Psoas muscle (tissue), 8 donors: ENCODE data around the gene WWOX. TPM values are rescaled to one million over a fixed set of nuclear protein-coding genes. Genes with fewer than 3 reads are reported as not detected.
A peak's percentile ranks its signal among the peaks of the same experiment; 100 is the strongest.

Source experiments
- ATAC-seq, 4 donors: fragments of 200-7000 bp; cut with Tn5 transposase; one replicate each; pipeline ENCODE4 v1.9.1; 2020; ENCODE audit warnings: moderate library complexity in 3 of 4, mild to moderate bottlenecking in 2 of 4
- DNase-seq, 2 donors: peaks; one replicate each; pipeline ENCODE4 v3.0.0-alpha.2; 2020
- H3K27ac ChIP-seq: fragments of 200-600 bp; one replicate; pipeline ENCODE4 v1.8.0; 2022
- H3K27me3 ChIP-seq, 3 donors: fragments of 200-600 bp in 1 of 3; one replicate each; pipeline versions ENCODE4 v1.6.1 to v1.8.0; 2013 to 2022; ENCODE audit warnings: low read length in 2 of 3, mild to moderate bottlenecking in 2 of 3, moderate library complexity in 1 of 3; ENCODE audit not compliant: insufficient read depth in 3 of 3
- H3K36me3 ChIP-seq, 2 donors: fragments of 200-600 bp in 1 of 2; one replicate each; pipeline versions ENCODE4 v1.6.1 to v1.8.0; 2013 to 2022; ENCODE audit warnings: low read depth in 1 of 2, mild to moderate bottlenecking in 1 of 2, moderate library complexity in 1 of 2; ENCODE audit not compliant: insufficient read depth in 1 of 2
- H3K4me1 ChIP-seq: fragments of 200-600 bp; one replicate; pipeline ENCODE4 v1.8.0; 2022
- H3K4me3 ChIP-seq: fragments of 200-600 bp; one replicate; pipeline ENCODE4 v1.8.0; 2022; ENCODE audit warnings: mild to moderate bottlenecking
- H3K9me3 ChIP-seq: fragments of 200-600 bp; one replicate; pipeline ENCODE4 v1.8.0; 2022
- CTCF ChIP-seq: fragments of 200-600 bp; IDR thresholded peaks from one replicate; pipeline ENCODE4 v1.8.0; 2022; ENCODE audit warnings: antibody characterized with exemption
- WGBS, 3 donors: extraction: QIAGEN DNeasy Blood & Tissue Kit; methylation state at CpG; one replicate each; pipeline versions ENCODE4 v1.1.6 to v1.1.7; 2013; 5-methylcytosine and 5-hydroxymethylcytosine counted together
- intact Hi-C, 2 donors: fragments of 100-400 bp; cut with DNase I; formaldehyde crosslinking; loops; one replicate each; pipeline versions ENCODE4 v1.11.0 to v1.14.2; 2022
- polyA plus RNA-seq, 3 donors: library from polyadenylated mRNA; stranded (reverse); fragments of 200-250 nt; gene quantifications; one replicate each; pipeline ENCODE4 v1.2.3, GENCODE V29; 2013
- total RNA-seq, 4 donors: library from RNA; stranded (reverse); fragmentation: NEBNext Ultra II Directional in 2 of 4; extraction: Animal tissue kit (Norgen Biotek cat#: 25700) in 2 of 4; gene quantifications; one replicate each; pipeline versions ENCODE4 v1.2.1 to v1.2.4, GENCODE V29; 2021 to 2023
- donor health status: healthy with polysubstance abuse.
- donor health status: DM: no; HTN: no; CAD: no; lungs with moderate emphysema.
- donor health status: Bipolar disorder and iron deficiency.
- donor health status: healthy.
- donor health status: DM: yes; HTN: yes; CAD: no.
- donor health status: DM: no; HTN: no; CAD: no.
- donor health status: DM: no; HTN: no; CAD: no.
- donor health status: DM: yes; HTN: yes; CAD: no.

Gene WWOX
- total and polyA plus RNA-seq, 7 donors: 3.1 to 6.6 (median 5.0) TPM

- intact Hi-C loops: no loop called here
Observed at GRCh38 chr16:78788696-78789095, 689.2 kb downstream of the WWOX start.

GRCh38 chr16:78789561-78789960 is 690.1 kb downstream of the WWOX start:
- no peak for TF ChIP-seq CTCF
- 20 to 39% (median 36%) methylated on average over 2 of the region's 2 CpGs for WGBS, 3 donors
- Histone ChIP-seq H3K27ac (no peak overlapping the region), H3K4me3 (no peak overlapping the region), H3K4me1 (no peaks in the 10 kb centered on the region), H3K9me3 (no peaks in the 10 kb centered on the region), H3K27me3 (no peaks in the 10 kb centered on the region), H3K36me3 (no peaks in the 10 kb centered on the region)
- no peak for DNase-seq
- no peak for ATAC-seq
- intact Hi-C loops: no loop called here

More at GRCh38 chr16:78788696-78789095, 689.2 kb downstream of the WWOX start:
- 91 to 94% (median 93%) methylated on average over 2 of the region's 2 CpGs for WGBS, 3 donors
- no peak for TF ChIP-seq CTCF
- H3K4me3 ChIP-seq: no peak overlapping the region
- H3K27me3 ChIP-seq: no peaks in the 10 kb centered on the region
- no peaks in the 10 kb centered on the region for H3K4me1 ChIP-seq
- DNase-seq: no peak
- H3K36me3 ChIP-seq: no peaks in the 10 kb centered on the region
- no peaks in the 10 kb centered on the region for H3K9me3 ChIP-seq
- ATAC-seq: no peak
- no peak overlapping the region for H3K27ac ChIP-seq

- no peaks in the 10 kb centered on the region for H3K4me1 ChIP-seq
- H3K36me3 ChIP-seq: no peaks in the 10 kb centered on the region
- TF ChIP-seq CTCF: no peak
- H3K4me3 ChIP-seq: no peak overlapping the region
- ATAC-seq (peak in 1 of 4 donors; percentile 21), DNase-seq (no peak)
- WGBS, 3 donors: 79 to 98% (median 97%) methylated on average over 8 of the region's 8 CpGs
- H3K9me3 ChIP-seq: no peaks in the 10 kb centered on the region
- H3K27ac ChIP-seq: no peak overlapping the region
- H3K27me3 ChIP-seq: no peaks in the 10 kb centered on the region
- intact Hi-C loops: no loop called here
Observed at GRCh38 chr16:78791011-78791410, 691.6 kb downstream of the WWOX start.

GRCh38 chr16:78791926-78792325 is 692.5 kb downstream of the WWOX start:
- intact Hi-C loops: no loop called here
- 78 to 92% (median 92%) methylated on average over 7 of the region's 7 CpGs for WGBS, 3 donors
- TF ChIP-seq CTCF: no peak

GRCh38 chr16:78792952-78793351 is 693.5 kb downstream of the WWOX start:
- Histone ChIP-seq H3K4me1 (no peaks in the 10 kb centered on the region), H3K9me3 (no peaks in the 10 kb centered on the region), H3K27me3 (no peaks in the 10 kb centered on the region), H3K4me3 (no peak overlapping the region), H3K27ac (no peak overlapping the region), H3K36me3 (no peaks in the 10 kb centered on the region)
- TF ChIP-seq CTCF: no peak
- WGBS, 3 donors: 94 to 97% (median 96%) methylated on average over 5 of the region's 5 CpGs
- DNase-seq: no peak
- no peak for ATAC-seq
- intact Hi-C loops: no loop called here

More at GRCh38 chr16:78791926-78792325, 692.5 kb downstream of the WWOX start:
- no peak overlapping the region for H3K27ac ChIP-seq
- no peaks in the 10 kb centered on the region for H3K4me1 ChIP-seq
- no peaks in the 10 kb centered on the region for H3K36me3 ChIP-seq
- H3K4me3 ChIP-seq: no peak overlapping the region
- H3K27me3 ChIP-seq: no peaks in the 10 kb centered on the region
- DNase-seq (no peak), ATAC-seq (no peak)
- no peaks in the 10 kb centered on the region for H3K9me3 ChIP-seq
